ENCODE measurements around the gene CEP170. TPM values are rescaled to one million over a fixed set of nuclear protein-coding genes. Genes with fewer than 3 reads are reported as not detected.

Gene CEP170
- total RNA-seq (ENCODE audit: low replicate concordance), result 120 and 207 TPM in 2 replicates

DNA sequence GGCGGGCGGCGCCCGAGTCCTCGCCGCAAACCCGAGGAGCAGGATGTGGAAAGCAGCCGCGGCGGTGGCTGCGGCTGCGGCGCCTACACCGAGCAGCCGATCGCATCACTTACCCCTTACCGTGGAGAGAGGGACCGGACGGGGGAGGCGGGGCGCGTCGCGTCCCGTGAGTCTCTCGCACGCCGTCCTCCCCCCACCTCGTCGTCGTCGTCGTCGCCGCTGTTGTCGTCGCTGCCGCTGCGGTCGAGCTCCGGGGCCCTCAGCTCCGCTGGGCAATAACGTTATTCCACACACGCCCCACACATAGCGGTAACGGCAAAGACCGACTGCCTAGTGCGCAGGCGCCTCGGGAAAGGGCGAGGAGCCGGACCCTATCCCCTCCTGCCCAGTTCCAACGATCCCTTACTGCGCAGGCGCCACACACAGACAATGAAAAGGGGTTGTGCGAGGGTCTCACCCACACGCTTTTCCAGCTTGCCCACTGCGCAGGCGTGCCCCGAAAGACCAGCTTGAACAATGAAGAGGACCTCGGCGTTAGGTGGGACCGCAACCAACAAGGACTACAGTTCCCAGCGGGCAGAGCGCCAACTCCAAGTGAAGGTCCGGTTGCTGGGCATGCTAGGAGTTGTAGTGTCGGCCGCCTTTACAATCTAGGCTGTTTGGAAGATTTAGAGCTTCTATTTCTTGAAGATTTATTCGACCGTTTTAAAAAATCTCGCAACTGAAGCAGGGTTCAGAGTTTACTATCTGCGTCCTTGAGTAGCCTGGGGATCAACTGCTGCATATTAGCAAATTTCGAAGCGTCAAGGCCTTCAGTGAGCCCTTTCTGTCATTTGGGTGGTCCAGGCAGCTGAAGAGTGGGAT is at the start of gene CEP170:
Gene CEP170 (minus strand): TSS at position 355 of the 864 bp plus-strand sequence. CDS start 30,001 bp downstream, outside the sequence.
- peak; percentile 96 for DNase-seq (ENCODE audit: low read depth)
- H3K4me3 ChIP-seq (ENCODE audit: low read depth, low read length), result peak within 1 kb of the TSS; percentile 91
- TF ChIP-seq CTCF (IDR thresholded peaks at IDR 0.05; ENCODE audit: insufficient read depth, low read length), result no peak

- TF ChIP-seq CTCF (IDR thresholded peaks at IDR 0.05; ENCODE audit: insufficient read depth, low read length), result no peak
- no peak for DNase-seq (ENCODE audit: low read depth)
- H3K4me3 ChIP-seq (ENCODE audit: low read depth, low read length), result no peak overlapping the region
Observed at GRCh38 chr1:243301059-243301458, 46.0 kb upstream of the CEP170 start.

GRCh38 chr1:243299069-243299468 is 44.0 kb upstream of the CEP170 start:
- H3K4me3 ChIP-seq (ENCODE audit: low read depth, low read length), result no peak overlapping the region
- DNase-seq (ENCODE audit: low read depth), result no peak
- TF ChIP-seq CTCF (IDR thresholded peaks at IDR 0.05; ENCODE audit: insufficient read depth, low read length), result no peak

DNA sequence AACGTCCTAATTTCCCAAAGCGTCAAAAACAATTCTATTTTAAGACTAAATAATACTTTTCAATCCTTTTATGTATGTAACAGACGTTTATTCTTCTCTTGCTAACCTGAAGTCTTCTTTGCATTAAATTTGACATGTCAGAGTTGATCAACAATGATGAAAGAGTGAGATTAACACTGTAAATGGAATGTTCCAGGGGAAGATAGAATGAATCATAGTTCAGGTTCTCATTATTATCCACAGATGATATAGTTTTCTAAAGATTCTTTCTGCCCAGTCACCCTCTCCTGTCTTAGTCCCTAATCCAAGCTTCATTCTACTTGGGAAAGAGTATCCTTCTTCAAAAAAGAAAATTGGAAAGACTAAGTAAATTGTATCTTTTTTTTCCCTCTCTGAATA is 39.6 kb upstream of the CEP170 start:
- TF ChIP-seq CTCF (IDR thresholded peaks at IDR 0.05; ENCODE audit: insufficient read depth, low read length), result no peak
- DNase-seq (ENCODE audit: low read depth), result peak; percentile 41
- no peak overlapping the region for H3K4me3 ChIP-seq (ENCODE audit: low read depth, low read length)

DNA sequence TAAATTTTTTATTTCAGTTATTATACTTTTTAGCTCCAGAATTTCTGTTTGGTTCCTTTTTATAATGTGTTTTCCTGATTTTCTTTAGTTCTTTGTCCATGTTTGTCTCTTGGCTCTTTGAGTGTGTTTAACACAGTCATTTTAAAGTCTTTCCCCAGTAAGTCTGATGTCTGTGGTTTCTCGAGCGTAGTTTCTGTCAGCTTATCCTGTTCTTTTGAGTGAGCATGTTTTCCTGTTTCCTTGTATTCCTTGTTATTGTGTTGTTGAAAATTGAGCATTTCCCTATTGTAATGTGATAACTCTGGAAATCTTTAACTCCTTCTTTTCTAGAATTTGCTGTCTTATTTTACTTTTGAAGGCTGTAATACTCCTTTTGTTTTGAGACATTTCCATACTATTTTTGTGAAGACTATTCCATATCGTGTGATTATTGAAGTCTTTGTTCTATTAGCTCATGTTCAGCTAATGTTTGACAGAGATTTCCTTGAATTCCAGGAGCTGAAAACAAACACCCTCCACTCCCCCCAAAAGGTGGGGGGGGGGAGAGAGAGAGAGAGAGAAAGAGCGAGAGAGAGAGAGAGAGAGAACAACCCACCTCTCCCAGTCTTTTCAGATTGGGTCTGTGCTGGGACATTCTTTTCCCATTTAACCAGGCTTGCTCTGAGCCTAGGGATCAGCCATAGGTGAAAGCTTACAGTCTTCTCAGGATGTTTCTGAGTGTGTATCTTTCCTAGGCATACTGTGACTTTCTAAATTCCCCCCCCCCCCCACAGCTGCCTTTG is 39.1 kb upstream of the CEP170 start:
- no peak for TF ChIP-seq CTCF (IDR thresholded peaks at IDR 0.05; ENCODE audit: insufficient read depth, low read length)
- DNase-seq (ENCODE audit: low read depth), result no peak
- no peak overlapping the region for H3K4me3 ChIP-seq (ENCODE audit: low read depth, low read length)

DNA sequence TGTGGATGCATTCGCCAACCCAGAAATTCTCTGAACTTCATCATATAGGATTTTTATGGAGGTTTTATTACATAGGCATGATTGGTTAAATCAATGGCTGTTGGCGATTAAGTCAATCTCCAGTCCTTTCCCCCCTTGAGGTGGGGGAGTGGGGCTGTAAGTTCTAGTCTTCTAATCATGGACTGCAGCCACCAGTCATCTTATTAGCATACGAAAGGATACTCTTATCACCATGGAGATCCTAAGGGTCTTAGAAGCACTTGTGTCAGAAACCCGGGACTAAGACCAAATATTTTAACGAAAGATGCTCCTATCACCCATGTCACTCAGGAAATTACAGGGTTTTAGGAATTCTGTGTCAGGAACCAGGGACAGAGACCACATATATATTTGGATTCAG is 37.0 kb upstream of the CEP170 start:
- DNase-seq (ENCODE audit: low read depth), result no peak
- TF ChIP-seq CTCF (IDR thresholded peaks at IDR 0.05; ENCODE audit: insufficient read depth, low read length), result no peak
- H3K4me3 ChIP-seq (ENCODE audit: low read depth, low read length), result no peak overlapping the region

Data from fibroblast of the aortic adventitia (primary cell).